GM21447 (cell line): ENCODE measurements around the gene REXO5.

Experiments used
- ATAC-seq: cut with Tn5 transposase; IDR thresholded peaks from one replicate; pipeline ENCODE4 v1.9.1; 2021; ENCODE audit not compliant: unreplicated experiment

The REXO5 gene

DNA sequence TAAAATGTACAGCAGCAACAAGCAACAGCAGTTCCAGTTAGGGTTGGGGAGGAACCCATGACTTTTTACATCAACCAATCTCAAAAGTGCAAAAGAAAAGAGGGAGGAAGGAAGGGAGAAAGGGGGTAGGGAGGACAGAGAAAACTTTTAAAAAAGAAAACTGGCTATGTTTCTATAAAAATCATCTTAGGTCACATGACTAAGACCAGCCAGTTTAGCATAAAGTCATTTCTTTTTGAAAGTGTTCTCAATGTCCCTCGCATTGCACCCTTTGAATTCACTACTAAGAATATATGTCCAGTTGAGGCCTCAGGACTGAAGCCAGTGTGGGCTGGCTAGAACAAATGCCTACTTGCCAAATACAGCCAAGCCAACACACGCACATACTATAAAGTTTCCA is 64.9 kb downstream of the REXO5 start:
- no peak for ATAC-seq

DNA sequence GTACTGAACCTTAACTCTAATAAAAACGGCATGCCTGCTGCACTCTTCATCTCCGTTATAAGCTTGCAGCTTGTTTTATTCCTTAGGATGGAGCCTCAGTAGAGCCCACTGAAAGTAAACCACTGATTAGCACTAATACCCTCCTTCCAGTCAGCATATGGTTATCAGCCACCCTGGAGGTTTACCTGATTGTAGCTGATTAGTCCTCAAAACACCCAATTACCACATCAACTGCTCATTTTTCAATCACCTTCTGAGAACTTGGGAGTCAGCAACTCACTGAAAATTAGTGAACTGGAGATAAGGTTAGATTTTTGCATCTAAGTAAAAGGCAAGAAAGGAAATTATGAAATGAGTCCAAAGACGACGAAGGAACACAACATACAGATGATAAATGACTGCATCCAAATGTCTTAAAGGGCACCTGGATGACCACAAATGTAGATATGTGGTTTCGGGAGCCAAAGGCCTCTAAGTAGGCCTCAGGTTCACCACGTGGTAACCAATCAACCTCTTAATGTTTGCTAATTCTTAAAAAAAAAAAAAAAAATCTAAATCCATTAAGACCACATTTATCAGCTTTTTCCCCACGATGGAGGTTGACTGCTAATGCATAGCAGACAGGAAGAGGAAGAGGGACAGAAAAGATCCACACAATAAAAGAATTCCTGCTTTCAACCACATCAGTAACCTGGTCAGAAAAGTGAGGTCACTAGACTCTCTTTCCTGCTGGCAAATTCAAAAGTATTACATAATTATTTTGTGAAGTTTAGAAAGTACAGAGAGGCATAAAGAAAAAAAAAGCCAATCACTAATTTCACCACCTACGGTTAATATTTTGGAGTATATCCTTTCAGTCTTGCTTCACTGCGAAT is 65.9 kb downstream of the REXO5 start:
- no peak for ATAC-seq

DNA sequence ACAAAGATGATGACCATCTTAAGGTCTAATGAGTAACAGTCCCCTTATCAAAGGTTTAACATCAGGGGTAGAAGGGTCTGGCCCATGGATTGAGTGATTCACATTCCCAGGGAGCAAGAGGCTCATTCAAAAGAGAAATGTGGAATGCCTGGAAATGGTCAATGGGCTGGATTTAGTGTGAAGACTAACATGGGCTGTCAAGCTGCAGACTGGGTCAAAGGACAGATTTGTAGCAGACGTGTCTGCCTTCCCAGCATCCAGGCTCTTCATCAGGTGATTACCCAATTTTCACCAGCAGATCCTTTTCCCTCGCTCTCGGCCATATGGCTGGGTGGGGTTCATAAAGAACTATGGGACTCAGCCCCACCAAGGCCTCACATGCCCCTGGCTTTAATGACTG is 67.0 kb downstream of the REXO5 start:
- ATAC-seq = no peak

DNA sequence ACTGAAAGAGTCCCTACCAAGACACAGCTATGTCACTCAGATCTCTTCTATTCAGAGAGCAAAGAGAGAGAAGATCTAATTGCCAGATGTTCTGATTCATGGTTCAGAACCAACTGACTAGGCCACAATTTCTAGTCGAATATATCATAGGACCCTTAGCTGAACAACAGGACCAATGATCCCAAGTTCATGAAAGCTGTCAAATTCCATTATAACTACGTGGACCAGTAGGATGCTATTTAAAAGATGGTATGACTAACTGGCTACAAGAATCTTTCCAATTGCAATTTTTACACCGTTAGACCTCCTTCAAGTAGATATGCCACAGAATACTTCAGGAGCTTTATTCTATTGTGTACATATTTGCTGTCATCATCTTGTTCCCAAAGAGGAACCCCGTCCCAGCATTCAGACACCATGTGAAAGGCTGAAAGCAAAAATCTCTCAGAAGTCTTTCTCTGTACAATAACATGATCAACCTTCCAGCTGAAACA is 67.8 kb downstream of the REXO5 start:
- no peak for ATAC-seq

DNA sequence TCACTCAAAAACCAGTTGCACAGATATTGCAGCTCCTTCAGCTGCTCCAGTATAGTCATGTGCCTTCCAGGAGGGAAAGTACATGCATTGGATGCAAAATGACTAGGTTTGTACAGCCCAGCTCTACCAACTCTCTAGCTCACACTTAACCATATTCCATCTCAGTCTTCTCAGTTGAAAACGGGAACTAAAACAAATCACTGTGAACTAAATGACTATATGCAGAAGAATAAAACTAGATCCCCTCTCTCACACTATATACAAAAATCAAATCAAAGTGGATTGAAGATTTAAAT is 69.0 kb downstream of the REXO5 start:
- ATAC-seq = peak; percentile 22

DNA sequence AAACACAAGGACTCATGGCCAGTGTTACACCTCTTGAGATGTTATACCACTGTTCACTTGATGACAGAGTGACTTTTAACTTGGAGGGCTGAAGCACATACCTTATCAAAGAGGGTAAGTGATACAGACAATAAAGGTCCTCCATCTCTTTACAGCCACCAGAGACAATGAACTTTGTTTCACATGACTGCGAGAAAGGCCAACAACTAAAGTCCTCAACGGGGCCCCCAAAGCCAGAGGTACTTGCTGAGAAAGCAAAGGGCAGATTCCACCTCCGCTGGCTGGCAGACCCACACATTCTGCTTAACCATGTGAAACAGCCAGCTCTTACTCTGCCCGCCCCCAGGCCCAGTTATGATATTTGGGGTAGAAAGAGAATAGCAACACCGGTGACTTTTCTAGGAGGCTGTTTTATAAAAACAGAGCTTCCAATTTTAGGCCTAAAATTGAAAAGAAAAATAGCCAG is 72.4 kb downstream of the REXO5 start:
- no peak for ATAC-seq

DNA sequence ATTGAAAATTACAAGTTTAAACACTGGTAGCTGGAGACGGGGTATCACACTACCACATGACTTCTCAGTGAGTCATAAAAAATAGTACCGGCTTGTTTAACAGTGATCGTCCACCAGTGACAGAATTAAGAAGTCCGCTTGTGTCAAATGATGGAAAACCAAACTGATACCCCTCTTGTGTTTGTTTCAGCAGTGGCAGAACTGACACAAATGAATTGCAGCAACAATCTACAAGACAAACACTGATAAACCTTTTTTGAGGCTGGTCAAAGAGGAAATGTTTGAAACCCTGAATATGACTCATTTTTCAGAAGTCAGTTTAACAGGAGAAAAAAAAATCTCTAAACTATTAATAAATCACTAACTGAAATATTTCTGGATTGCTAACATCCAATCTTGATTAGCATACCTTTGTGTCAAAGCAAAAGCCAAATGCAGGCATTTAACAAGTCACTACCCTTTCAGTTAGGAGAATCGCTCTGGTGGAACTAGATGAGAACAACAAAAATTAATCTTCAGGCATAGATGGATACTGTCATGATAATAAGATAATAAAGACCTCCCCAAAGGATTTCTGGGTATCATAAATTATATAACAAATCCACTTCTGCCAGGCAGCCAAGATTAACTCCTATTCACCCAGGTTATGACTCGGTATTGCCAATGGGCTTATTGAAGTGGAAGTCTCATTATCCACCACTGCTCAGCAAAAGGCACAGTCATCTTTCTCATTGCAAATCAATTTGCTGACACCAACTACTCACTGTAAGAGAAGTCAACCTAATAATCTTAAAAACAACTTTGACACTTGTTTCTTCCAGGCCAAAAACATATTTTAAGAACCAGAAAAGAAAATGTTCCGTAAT is 73.1 kb downstream of the REXO5 start:
- ATAC-seq = no peak

DNA sequence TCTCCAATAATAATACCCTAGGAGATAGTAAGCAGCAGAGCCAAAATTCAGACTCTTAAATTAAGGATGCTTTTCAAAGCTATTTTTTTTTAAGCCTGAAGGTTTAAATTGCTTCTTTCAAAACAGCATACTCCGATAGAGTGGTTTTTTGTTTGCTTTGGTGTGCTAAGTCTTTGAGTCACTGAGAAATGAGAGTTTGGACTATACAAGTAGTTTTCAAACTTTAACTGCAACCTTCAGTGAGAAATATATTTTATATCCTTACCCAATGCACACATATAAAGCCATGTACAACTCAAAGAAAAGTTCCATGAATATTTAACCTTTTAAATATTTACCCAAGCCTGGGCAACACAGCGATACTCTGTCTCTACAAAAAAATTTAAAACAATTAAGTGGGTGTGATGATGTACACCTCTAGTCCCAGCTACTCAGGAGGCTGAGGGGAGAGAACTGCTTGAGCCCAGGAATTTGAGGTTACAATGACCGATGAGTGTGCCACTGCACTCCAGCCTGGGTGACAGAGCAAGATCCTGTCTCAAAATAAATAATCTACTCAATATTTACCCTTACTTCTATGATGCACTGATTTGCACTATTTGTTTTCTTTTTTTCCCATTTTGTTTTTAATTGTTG is 74.7 kb downstream of the REXO5 start:
- ATAC-seq = no peak

DNA sequence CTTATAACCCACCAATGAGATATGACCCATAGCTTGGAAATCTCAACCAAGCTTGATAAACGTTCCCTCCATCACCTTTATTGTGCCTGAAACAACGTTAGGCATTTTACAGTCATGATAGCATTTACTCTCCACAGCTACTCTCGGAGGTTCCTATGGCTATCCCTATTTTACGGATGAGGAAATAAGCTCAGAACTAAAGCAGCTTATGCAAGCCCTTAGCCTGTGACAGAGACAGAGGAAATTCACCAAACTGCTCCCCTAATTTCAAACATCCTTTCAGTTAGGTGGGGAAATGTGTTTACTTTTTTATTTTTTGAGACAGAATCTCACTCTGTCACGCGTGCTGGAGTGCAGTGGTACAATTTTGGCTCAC is 75.2 kb downstream of the REXO5 start:
- ATAC-seq = no peak

DNA sequence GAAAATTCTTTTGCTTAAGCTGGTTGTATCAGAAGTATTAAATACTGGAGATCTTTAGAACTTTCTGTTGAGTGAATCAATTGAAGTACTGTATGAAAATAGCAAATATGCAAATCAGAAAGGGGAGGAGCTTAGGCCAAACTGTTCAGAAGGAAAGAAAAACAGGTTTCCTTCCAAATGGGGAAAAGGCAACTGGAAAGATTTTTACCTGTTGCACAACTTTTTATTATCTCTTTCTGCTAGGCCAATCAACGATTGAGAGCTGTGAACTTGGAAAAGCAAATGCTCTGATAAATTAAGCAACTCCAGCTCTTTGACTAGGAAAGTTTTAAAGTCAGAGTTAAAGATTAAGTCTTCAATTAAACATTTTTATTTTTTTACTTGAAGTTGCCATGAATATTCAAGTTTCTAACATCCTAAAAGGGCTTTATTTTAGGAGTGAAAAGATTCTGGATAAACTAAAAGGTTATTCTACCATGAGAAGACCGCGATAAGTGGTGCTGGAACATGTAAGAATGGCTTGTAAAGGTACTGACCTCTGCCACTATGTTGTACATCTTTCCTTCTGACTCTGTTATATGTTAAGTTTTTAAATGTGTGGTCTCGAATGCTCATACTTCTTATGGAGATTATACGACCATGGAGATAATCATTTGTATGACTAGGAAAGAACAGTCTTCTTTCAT is 77.4 kb downstream of the REXO5 start:
- ATAC-seq = no peak

DNA sequence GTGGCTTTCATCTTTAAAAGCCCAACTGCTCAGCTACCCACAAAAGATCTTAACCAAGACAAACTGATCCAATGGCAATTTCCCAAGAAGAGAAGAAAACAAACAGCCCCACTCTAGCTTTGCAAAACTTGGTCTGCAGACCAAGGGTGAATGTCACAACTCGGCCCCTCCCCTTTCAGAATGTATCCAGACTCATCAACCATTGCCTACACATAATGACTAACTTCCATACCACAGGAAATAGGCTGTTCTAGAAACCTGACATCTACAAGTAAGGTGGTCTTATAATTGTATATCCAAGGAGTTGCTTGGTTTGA is 77.9 kb downstream of the REXO5 start:
- ATAC-seq = no peak

DNA sequence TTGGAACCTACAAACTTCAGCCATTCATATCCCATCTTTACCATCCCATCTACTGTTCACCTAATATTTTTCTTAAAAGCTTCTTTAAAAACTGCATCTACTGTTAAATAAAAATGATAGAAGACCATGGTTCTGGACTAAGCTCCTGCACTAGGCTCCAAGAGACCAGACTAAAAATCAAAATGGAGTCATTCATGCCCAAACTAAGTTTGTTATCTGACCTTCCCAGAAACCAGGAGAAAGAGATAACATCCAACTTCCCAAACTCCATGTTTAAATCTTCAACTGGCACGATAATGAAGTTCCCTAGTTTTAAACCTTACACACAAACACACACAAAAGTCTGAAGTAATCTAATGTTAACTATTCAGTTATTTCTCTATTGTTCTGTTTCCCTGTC is 80.0 kb downstream of the REXO5 start:
- no peak for ATAC-seq

DNA sequence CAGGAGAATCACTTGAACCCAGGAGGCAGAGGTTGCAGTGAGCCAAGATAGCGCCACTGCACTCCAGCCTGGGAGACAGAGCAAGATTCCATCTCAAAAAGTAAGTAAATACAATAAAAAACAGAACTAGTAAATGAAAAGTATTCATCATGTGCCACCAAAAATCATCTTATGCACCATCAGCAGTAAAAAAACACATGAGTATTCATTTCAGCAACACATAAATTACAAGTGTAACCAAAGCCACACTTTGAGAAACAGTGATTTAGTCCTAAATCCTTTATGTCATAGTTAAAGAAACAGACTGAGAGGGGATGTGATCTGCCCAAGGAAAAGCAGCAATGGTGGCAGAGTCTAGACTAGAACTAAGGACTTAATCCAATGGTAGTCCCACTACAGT is 80.9 kb downstream of the REXO5 start:
- ATAC-seq = no peak

DNA sequence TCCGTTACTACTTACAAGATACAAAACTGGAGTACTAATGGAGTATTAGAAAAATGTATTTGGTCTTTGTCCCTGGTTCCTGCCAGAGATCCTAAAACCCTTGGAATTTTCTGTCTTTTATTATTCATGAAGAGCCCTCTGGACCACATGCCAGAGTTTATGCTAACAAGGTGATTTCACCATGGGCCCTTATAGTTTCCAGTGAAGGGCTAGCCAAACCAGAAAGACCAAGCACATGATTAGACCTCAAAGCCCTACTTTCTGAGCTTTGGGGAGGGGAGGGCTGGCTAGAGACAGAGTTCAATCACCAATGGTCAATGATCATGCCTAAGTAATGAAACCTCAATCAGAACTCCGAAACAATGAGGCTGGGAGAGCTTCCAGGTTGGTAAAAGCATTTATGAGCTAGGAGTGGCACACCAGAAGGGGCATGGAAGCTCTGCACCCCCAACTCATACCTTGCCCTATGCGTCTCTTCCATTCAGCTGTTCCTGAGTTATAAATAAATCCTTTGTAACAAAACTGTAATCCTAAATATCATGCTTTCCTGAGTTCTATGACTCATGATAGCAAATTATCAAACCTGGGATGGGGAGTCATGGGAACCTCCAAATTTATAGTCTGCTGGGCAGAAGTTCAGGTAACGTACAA is 83.4 kb downstream of the REXO5 start:
- ATAC-seq = no peak

DNA sequence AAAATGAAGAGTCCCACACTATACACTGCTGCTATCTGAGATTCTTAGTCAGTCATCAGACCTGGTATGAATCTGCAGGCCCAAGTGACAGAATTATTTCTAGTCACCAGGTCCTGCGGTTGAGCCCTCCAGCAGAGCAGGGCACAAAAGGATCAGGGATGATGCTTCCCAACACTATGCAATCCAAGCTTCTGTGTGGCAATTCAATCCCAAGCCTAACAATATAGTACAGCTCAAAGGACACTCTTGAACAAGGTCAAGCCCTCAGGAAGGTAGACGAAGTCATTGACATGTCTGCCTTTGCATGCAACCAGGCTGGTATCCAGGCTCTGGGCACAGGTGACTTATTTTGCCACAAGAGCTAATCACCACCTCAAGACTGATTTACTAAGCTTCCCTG is 88.1 kb downstream of the REXO5 start:
- no peak for ATAC-seq

DNA sequence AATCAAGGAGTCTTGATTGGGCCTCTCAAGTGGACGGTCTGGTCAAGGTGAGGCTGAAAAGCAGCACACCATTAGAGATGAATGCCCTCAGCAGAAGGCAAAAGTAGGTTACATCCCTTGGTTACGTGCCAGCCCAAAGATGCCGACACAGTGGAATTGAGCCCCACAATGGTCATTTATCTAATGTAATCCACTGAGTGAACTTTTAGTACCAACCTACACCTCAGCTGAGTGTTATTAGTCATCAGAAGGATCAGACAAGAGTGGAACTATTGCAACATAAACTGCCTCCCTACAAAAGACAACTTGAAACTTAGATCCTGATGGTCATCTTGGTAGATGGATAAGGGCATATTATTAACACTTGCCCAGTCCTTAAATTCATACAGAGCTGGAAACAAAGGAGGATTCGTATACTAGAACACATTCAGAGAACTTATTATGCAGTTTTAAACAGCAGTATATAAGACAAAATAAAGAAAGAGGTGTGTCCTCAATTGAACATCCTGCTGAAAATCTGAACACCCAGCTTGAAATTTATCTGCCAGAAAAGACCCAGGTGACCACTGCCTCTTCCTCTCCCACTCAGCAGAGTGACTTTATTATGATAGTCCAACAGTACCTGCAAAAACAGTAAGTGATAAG is 91.0 kb downstream of the REXO5 start:
- no peak for ATAC-seq

DNA sequence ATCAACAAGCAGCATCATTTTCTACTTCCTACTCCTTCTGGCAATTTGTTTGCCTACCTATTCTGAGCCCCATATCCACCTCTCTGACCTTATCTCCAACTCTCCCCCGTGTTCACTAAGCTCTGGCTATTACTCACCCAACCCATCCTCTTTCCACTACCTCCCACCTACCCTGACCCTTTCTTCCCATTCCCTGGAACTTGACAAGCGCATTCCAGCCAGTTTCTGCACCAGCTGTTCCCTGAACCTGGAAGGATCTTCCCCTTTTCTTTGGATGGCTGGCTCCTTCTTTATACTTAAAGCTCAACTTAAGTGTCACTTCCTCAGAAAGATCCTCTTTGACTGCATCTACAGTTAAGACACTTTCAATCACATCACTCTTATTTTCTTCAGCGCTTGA is 91.6 kb downstream of the REXO5 start:
- no peak for ATAC-seq

DNA sequence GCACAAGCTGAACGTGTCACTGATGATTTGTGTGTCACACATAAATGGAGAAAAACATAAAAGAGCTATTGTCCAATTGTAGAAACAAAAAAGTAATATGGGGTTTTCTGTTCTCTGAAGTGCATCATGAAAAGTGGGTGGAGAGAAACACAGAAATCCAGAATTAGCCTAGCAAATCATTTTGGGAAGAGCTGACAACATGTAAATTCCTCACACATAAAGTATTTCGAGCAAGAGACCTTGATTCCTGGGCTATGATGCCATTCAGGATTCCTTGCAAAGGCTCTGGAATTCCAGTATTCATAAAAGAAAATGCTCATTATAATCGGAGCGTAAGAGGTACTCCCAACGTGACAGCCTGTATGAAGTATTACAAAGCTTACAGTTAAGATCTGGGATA is 92.7 kb downstream of the REXO5 start:
- no peak for ATAC-seq
